Gastroesophageal sphincter (tissue), 4 donors: ENCODE results near the gene RREB1. TPM values are rescaled to one million over a fixed set of nuclear protein-coding genes. Genes with fewer than 3 reads are reported as not detected.

ENCODE experiments used
- ATAC-seq: fragments of 150-250 bp; one replicate; pipeline ENCODE4 v1.9.1; 2016; ENCODE audit warnings: mild to moderate bottlenecking, moderate library complexity
- H3K27ac ChIP-seq, 4 donors: fragments of 200-600 bp; sonication (generic) in 3 of 4; 1 replicate in 3 of 4; 2 replicates in 1 of 4; pipeline ENCODE4 v1.5.1; 2016 to 2019
- H3K27me3 ChIP-seq: fragments of 200-600 bp; sonication (generic); one replicate; pipeline ENCODE4 v1.5.1; 2019
- H3K36me3 ChIP-seq, 2 donors: fragments of 200-600 bp; sonication (generic); one replicate each; pipeline ENCODE4 v1.5.1; 2019; ENCODE audit warnings: control low read depth in 1 of 2
- H3K4me1 ChIP-seq, 3 donors: fragments of 200-600 bp; sonication (generic); 1 replicate in 2 of 3; 2 replicates in 1 of 3; pipeline ENCODE4 v1.5.1; 2016 to 2019; ENCODE audit warnings: control low read depth in 2 of 3
- H3K4me3 ChIP-seq, 2 donors: fragments of 200-600 bp; sonication (generic); one replicate each; pipeline ENCODE4 v1.5.1; 2019; ENCODE audit warnings: mild to moderate bottlenecking in 1 of 2, moderate library complexity in 1 of 2
- H3K9me3 ChIP-seq, 3 donors: fragments of 200-600 bp; sonication (generic); one replicate each; pipeline ENCODE4 v1.5.1; 2017 to 2019; ENCODE audit warnings: control low read depth in 2 of 3
- CTCF ChIP-seq, 4 experiments: fragments of 200-600 bp in 2 of 4; fragments of 450-650 bp in 2 of 4; sonication (generic) in 1 of 4; IDR thresholded peaks; one replicate each; pipeline ENCODE4 v1.5.1; 2017 to 2019; ENCODE audit warnings: antibody characterized with exemption in 4 of 4, mild to moderate bottlenecking in 2 of 4, moderate library complexity in 2 of 4
- EP300 ChIP-seq: sonication (generic); formaldehyde crosslinking; IDR thresholded peaks from one replicate; pipeline ENCODE4 v1.6.1; 2017; ENCODE audit warnings: antibody characterized with exemption, mild to moderate bottlenecking
- POLR2A ChIP-seq, 2 donors: fragments of 450-650 bp; IDR thresholded peaks; one replicate each; pipeline ENCODE4 v1.6.1; 2017; ENCODE audit warnings: antibody characterized with exemption in 2 of 2, mild to moderate bottlenecking in 2 of 2, moderate library complexity in 1 of 2
- POLR2AphosphoS5 ChIP-seq: sonication (generic); formaldehyde crosslinking; IDR thresholded peaks from one replicate; pipeline ENCODE4 v1.6.1; 2017; ENCODE audit warnings: antibody characterized with exemption
- WGBS, 2 donors: methylation state at CpG; one replicate each; pipeline ENCODE4 v1.1.5; 2018; ENCODE audit warnings: low coverage in 1 of 2; 5-methylcytosine and 5-hydroxymethylcytosine counted together
- total RNA-seq, 4 donors: library from RNA; depleted of rRNA; stranded (reverse); fragments of >200 nt; gene quantifications; one replicate each; pipeline ENCODE4 v1.1.0, GENCODE V29; 2016

The RREB1 gene
- total RNA-seq, 4 donors from 2014 or later, result 20.3 to 40.8 (median 28.1) TPM

- Histone ChIP-seq H3K9me3 (no peaks in the 10 kb centered on the region), H3K4me1 (peaks cover 0 to 14% (median 0%) of the 10 kb centered on the region in 3 donors), H3K4me3 (no peak overlapping the region), H3K27ac (no peak overlapping the region), H3K36me3 (peaks cover 0 to 86% of the 10 kb centered on the region in 2 donors), H3K27me3 (no peaks in the 10 kb centered on the region)
- 92 to 94% methylated on average over 2 to 7 of the region's 21 CpGs for WGBS, 2 donors
- ATAC-seq, result no peak
- TF ChIP-seq CTCF (IDR thresholded peaks at IDR 0.05), result no peak
- TF ChIP-seq POLR2AphosphoS5, result no peak
- no peak for TF ChIP-seq EP300
- TF ChIP-seq POLR2A (IDR thresholded peaks at IDR 0.05), result no peak
Observed at GRCh38 chr6:7228662-7229375, 121.1 kb downstream of the RREB1 start.

DNA sequence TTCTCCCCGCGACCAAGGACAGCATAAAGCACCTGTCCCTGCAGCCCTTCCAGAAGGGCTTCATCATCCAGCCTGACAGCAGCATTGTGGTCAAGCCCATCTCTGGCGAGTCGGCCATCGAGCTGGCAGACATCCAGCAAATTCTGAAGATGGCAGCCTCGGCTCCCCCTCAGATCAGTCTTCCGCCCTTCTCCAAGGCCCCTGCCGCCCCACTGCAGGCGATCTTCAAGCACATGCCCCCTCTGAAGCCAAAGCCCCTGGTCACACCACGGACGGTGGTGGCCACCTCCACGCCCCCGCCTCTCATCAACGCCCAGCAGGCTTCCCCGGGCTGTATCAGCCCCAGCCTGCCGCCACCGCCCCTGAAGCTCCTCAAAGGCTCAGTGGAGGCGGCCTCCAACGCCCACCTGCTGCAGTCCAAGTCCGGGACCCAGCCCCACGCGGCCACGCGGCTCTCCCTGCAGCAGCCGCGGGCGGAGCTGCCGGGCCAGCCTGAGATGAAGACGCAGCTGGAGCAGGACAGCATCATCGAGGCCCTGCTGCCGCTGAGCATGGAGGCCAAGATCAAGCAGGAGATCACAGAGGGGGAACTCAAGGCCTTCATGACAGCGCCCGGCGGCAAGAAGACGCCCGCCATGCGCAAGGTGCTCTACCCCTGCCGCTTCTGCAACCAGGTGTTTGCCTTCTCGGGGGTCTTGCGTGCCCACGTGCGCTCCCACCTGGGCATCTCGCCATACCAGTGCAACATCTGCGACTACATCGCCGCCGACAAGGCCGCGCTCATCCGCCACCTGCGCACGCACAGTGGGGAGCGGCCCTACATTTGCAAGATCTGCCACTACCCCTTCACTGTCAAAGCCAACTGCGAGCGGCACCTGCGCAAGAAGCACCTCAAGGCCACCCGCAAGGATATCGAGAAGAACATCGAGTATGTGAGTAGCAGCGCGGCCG lies 121.9 kb downstream of the RREB1 start:
- Histone ChIP-seq H3K4me3 (no peak overlapping the region), H3K27ac (no peak overlapping the region), H3K27me3 (no peaks in the 10 kb centered on the region), H3K36me3 (peaks cover 0 to 90% of the 10 kb centered on the region in 2 donors), H3K9me3 (no peaks in the 10 kb centered on the region), H3K4me1 (peaks cover 0 to 14% (median 0%) of the 10 kb centered on the region in 3 donors)
- WGBS, 2 donors, result 86 to 100% methylated on average over 3 to 8 of the region's 62 CpGs
- TF ChIP-seq POLR2A (IDR thresholded peaks at IDR 0.05) (no peak), EP300 (no peak), POLR2AphosphoS5 (no peak), CTCF (IDR thresholded peaks at IDR 0.05) (no peak)
- ATAC-seq, result no peak

DNA sequence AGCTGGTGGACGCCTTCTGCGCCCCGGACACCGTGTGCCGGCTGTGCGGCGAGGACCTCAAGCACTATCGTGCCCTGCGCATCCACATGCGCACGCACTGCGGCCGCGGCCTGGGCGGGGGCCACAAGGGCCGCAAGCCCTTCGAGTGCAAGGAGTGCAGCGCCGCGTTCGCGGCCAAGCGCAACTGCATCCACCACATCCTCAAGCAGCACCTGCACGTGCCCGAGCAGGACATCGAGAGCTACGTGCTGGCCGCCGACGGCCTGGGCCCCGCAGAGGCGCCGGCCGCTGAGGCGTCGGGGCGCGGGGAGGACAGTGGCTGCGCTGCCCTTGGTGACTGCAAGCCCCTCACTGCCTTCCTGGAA lies 122.5 kb downstream of the RREB1 start:
- Histone ChIP-seq H3K36me3 (peaks cover 0 to 90% of the 10 kb centered on the region in 2 donors), H3K4me1 (peaks cover 0 to 18% (median 0%) of the 10 kb centered on the region in 3 donors), H3K9me3 (no peaks in the 10 kb centered on the region), H3K27me3 (no peaks in the 10 kb centered on the region), H3K4me3 (no peak overlapping the region), H3K27ac (no peak overlapping the region)
- no peak for ATAC-seq
- no CpG with 5 or more reads among the region's 39 CpGs for WGBS, 2 donors
- TF ChIP-seq EP300, result no peak
- TF ChIP-seq POLR2A (IDR thresholded peaks at IDR 0.05), result no peak
- TF ChIP-seq POLR2AphosphoS5, result no peak
- TF ChIP-seq CTCF (IDR thresholded peaks at IDR 0.05), result no peak

DNA sequence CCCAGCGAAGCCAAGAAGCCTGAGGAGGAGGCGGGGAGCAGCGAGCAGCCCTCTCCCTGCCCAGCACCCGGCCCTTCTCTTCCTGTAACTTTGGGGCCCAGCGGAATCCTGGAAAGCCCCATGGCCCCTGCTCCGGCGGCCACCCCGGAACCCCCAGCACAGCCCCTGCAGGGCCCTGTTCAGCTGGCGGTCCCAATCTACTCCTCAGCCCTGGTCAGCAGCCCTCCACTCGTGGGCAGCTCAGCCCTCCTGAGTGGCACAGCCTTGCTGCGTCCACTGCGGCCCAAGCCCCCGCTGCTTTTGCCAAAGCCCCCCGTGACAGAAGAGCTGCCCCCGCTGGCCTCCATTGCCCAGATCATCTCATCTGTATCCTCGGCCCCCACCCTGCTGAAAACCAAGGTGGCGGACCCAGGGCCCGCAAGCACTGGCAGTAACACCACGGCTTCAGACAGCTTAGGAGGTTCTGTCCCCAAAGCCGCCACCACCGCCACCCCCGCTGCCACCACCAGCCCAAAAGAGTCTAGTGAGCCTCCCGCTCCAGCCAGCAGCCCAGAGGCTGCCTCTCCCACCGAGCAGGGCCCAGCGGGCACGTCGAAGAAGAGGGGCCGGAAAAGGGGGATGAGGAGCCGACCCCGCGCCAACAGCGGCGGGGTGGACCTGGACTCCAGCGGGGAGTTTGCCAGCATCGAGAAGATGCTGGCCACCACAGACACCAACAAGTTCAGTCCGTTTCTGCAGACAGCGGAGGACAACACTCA lies 123.4 kb downstream of the RREB1 start:
- ATAC-seq, result no peak
- 95% methylated on average over 4 of the region's 37 CpGs; no CpG with 5 or more reads in 1 of the 2 donors for WGBS, 2 donors

More for the DNA sequence above, 123.4 kb downstream of the RREB1 start:
- peaks cover 0 to 91% of the 10 kb centered on the region in 2 donors for H3K36me3 ChIP-seq
- H3K27ac ChIP-seq, result no peak overlapping the region
- TF ChIP-seq EP300 (no peak), POLR2AphosphoS5 (no peak), POLR2A (IDR thresholded peaks at IDR 0.05) (no peak), CTCF (IDR thresholded peaks at IDR 0.05) (no peak)
- H3K4me3 ChIP-seq, result no peak overlapping the region
- no peaks in the 10 kb centered on the region for H3K9me3 ChIP-seq
- peaks cover 0 to 26% (median 1%) of the 10 kb centered on the region in 3 donors for H3K4me1 ChIP-seq
- H3K27me3 ChIP-seq, result no peaks in the 10 kb centered on the region
